GM19468 (cell line): ENCODE results near the gene POLL.
A peak's percentile ranks its signal among the peaks of the same experiment; 100 is the strongest.
"Not testable (repeated sequence)": the region's sequence is repeated elsewhere in the genome, so short reads cannot be mapped to it uniquely, and the experiment has no call there.

Source experiments
- ATAC-seq: cut with Tn5 transposase; IDR thresholded peaks from one replicate; pipeline ENCODE4 v1.9.1; 2021; ENCODE audit warnings: mild to moderate bottlenecking, moderate library complexity, moderate number of reproducible peaks; ENCODE audit not compliant: unreplicated experiment; ENCODE audit errors: extremely low read depth

POLL gene

GRCh38 chr10:101587725-101588653 lies at the start of gene POLL, which contains the start of gene DPCD:
Gene POLL (minus strand): TSS chr10:101588257. CDS start chr10:101587360, 897 bp downstream.
Gene DPCD (plus strand): TSS chr10:101588321. CDS start chr10:101588337, 16 bp downstream.
- peak; percentile 78 for ATAC-seq

GRCh38 chr10:101633510-101633909 lies 45.5 kb upstream of the POLL start:
- not testable (repeated sequence) for ATAC-seq

GRCh38 chr10:101631821-101632475 lies 43.9 kb upstream of the POLL start:
- no peak for ATAC-seq

GRCh38 chr10:101630633-101630920 lies 42.5 kb upstream of the POLL start:
- no peak for ATAC-seq

- ATAC-seq: no peak
Measured at GRCh38 chr10:101629837-101630632, 42.0 kb upstream of the POLL start.

- ATAC-seq: no peak
Measured at GRCh38 chr10:101625821-101626412, 37.9 kb upstream of the POLL start.

GRCh38 chr10:101624526-101625102 lies 36.6 kb upstream of the POLL start:
- no peak for ATAC-seq

- no peak for ATAC-seq
Measured at GRCh38 chr10:101623528-101623927, 35.5 kb upstream of the POLL start.

- no peak for ATAC-seq
Measured at GRCh38 chr10:101619983-101620382, 31.9 kb upstream of the POLL start.

- ATAC-seq: no peak
Measured at GRCh38 chr10:101618871-101619270, 30.8 kb upstream of the POLL start.

- ATAC-seq: no peak
Measured at GRCh38 chr10:101617824-101618568, 29.9 kb upstream of the POLL start.

- no peak for ATAC-seq
Measured at GRCh38 chr10:101617102-101617823, 29.2 kb upstream of the POLL start.

GRCh38 chr10:101616415-101617101 lies 28.5 kb upstream of the POLL start:
- no peak for ATAC-seq

- ATAC-seq: no peak
Measured at GRCh38 chr10:101615525-101616116, 27.6 kb upstream of the POLL start.

GRCh38 chr10:101614663-101615524 lies 26.8 kb upstream of the POLL start:
- ATAC-seq: no peak

GRCh38 chr10:101613646-101614045 lies 25.6 kb upstream of the POLL start:
- ATAC-seq: no peak

- no peak for ATAC-seq
Measured at GRCh38 chr10:101612872-101613271, 24.8 kb upstream of the POLL start.
